Right kidney (tissue), 1 donor: Measurements from ENCODE around the gene CLEC16A.

Experiments used
- DNase-seq: peaks from one replicate; pipeline ENCODE4 v3.0.0-alpha.2; 2016

The CLEC16A gene

GRCh38 chr16:11020388-11020787 lies 76.0 kb downstream of the CLEC16A start:
- no peak for DNase-seq

- no peak for DNase-seq
Observed at GRCh38 chr16:11020792-11021551, 76.6 kb downstream of the CLEC16A start.

DNA sequence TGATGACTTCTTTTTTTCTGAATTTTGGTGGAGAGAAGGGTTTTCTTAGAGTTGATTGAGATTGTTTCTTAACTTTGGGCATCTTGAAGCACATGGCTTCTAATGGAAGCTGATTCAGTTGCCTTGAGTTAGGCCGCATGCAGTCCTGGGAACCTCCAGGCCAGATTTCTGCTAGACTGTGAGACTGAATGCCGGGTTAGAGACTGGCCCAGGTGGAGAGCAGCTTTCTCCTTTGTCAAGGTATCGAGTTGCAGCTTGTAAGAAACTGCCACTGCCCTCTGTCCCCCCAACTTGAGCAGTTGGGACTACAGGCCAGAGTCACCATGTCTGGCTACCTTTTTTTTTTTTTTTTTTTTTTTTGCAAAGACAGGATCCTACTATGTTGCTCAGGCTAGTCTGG lies 77.6 kb downstream of the CLEC16A start:
- no peak for DNase-seq

GRCh38 chr16:11023262-11024039 lies 79.1 kb downstream of the CLEC16A start:
- no peak for DNase-seq

- no peak for DNase-seq
Observed at GRCh38 chr16:11024333-11025053, 80.1 kb downstream of the CLEC16A start.

GRCh38 chr16:11025120-11025531 lies 80.8 kb downstream of the CLEC16A start:
- DNase-seq, result no peak

- no peak for DNase-seq
Observed at GRCh38 chr16:11029948-11030347, 85.6 kb downstream of the CLEC16A start.

GRCh38 chr16:11030990-11031510 lies 86.7 kb downstream of the CLEC16A start:
- DNase-seq, result no peak

DNA sequence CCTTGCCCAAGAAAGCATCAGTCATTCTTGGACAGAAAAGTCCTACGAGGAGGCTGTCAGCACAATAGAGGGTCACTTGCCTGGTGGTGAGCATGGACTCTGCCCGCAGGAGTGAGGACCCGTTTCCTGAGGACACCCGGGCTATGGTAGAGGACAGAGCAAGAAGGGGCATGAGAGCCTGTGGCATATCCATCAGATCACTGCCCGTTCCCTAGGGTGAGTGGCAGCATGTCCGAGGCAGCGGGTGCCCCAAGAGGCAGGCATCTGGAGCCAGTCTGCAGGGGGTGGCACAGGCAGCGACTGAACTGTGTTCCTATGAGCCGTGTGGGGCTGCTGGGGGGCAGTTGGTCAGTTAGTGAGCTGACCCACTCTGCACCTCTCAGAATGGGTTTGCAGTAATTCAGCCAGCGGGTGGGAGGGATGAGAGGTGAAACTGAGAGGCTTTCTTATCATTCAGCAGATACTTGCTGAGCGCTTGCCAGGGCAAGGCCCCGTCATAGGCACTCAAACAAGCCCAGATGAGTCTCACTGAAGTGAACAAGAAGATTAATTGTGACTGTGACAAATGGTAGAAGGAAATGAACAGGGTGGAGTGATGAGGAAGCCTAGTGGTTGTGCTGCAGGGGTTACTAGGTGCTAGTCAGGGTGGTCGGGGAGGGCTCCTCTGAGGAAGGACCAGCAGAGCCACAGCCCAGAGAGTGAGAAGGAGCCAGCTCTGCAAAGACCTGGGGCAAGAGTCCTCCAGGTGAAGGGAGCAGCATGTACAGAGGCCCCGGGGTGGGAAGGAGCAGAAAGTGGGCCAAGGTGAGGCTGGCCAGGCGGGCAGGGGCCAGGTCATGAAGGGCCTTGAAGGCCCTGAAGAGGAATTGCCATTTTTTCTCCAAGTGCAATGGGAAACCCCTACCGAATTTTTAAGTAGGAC lies 87.9 kb downstream of the CLEC16A start:
- no peak for DNase-seq

GRCh38 chr16:11032922-11033291 lies 88.5 kb downstream of the CLEC16A start:
- DNase-seq, result no peak

DNA sequence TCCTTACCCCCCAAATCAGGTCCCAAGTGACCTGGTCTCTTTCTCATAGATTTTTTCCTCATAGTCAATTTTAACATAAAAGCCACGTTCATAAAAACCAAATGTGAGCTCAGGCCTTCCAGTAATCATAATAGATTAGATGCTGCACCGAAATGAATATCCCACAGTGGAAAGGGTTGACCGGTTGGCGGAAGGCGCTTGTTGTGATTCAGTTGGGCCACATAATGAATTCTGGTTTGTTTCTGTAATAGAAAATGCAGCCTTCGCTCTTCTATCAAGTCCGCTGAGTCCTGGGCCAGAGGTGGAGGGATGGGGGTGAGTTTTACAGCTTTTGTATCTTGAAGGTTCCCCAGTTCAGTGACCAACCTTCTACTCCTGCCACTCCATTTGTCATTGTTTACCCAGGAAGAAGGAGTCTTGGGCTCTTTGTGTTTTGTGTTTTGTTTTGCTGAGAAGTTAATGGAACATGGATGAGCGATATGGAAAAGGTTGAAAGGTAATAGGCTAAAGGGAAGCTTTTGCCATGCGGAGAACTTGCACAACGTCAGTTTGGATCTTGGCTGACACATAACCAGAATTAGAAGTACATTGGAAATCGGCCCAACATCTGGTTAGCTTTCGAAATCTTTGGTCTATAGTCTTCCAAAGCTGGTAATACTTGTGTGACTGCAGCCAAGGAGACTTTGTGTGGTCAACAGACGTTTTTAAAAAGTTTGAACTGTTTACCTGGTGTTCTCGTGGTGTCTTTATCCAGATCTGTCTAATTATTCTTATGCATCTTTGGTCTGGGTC lies 89.5 kb downstream of the CLEC16A start:
- DNase-seq, result no peak

DNA sequence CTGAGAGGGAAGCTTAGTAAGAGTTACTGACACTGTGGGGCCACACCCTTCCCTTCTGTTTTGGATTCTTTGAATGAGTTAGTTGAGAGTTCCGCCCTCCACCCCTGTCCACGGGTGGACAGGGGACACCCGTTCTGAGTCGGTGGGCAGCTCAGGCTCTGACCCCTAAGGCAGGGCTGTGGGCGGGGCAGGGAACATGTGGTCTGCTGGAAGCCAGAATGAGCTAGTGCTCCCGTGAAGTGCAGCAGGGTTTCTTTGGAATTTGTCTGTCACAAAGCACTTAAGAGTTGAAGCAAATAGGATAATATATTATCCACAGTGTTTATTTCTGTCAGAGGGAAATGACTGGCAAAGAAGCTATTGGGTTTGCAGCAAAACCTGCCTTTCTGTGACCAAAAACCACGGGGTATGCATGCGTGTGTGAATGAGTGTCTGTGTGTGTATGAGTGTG lies 90.1 kb downstream of the CLEC16A start:
- no peak for DNase-seq

DNA sequence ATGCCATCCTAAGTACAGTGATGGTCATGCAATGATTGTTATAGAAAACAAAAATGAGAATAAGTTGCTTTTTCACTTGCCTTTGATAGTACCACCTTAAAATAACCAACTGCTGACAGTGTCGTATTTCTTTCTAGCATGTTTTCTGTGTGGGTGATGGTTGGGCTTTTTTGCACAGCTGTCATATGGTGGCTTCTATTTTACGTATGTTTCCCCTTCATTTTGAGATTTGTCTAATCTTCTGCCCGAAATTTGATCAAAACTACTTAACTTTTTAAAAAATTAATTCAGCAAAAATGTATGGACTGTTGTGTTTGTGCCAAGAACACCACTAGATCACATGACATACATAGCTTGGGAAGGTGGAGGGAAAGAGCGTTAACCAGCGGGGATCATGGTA lies 90.7 kb downstream of the CLEC16A start:
- no peak for DNase-seq

- no peak for DNase-seq
Observed at GRCh38 chr16:11036040-11036439, 91.7 kb downstream of the CLEC16A start.

DNA sequence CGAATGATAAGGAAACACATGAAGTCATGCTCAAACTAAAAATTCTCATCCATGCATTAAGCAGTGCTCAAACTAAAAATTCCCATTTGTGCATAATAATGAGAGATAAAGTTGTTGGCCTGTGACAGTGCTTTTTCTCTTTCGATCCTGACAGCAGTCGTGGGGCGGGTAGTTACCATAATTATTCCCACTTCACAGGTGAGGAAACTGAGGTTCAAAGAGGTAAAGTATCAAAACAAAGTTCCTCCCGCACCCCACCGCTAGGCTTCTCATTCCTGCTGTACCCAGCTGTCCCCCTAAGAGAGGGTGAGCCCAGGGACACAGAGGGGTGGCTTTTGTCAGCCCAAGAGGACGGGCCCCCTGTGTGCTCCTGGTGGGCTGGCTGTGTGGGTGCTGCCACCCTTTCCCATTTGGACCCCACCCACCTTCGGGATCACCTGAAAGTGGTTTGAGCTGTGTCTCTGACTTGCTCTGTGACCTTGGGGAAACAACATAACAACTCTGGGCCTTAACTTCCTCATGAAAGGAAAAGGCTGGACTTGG lies 92.6 kb downstream of the CLEC16A start:
- DNase-seq, result no peak

DNA sequence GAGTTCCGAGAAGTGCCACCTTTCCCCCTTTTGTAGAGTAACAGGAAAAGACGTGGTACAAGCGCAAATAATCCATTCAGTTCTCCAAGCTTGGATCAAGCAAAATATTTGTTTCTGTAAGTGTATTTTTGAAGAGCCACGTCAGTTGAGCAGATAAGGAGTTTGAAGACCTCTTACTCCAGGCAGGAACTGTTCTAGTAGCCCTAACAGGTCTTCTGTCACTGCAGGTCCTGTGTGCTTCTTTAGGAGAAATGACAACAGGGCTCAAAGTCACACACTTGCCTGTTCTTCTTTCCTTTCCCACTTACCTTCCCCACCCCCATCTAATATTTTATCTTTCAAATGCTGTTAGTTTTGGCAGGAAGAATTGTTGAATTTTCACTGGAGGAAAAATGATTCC lies 93.9 kb downstream of the CLEC16A start:
- no peak for DNase-seq

DNA sequence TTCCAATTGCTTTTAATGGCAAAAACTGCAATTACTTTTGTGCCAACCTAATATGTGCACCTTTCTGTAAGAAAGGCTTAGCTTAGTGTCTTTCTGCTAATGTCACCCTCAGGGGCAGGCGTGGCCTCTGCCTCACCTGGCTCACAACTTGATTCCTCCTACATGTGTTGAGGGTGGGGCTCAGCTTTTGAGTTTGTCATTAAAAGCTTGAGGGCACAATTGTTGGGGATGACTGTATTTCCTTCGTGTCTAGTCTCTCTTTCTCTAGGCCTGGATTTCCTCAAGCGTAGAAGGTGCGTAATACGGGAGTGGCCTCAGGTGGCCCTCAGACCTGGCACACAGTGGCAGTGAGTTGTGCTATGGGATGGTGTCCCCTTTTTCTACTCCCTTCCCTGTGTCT lies 94.4 kb downstream of the CLEC16A start:
- no peak for DNase-seq

- no peak for DNase-seq
Observed at GRCh38 chr16:11039726-11040125, 95.4 kb downstream of the CLEC16A start.

GRCh38 chr16:11042191-11042590 lies 97.8 kb downstream of the CLEC16A start:
- DNase-seq, result no peak

DNA sequence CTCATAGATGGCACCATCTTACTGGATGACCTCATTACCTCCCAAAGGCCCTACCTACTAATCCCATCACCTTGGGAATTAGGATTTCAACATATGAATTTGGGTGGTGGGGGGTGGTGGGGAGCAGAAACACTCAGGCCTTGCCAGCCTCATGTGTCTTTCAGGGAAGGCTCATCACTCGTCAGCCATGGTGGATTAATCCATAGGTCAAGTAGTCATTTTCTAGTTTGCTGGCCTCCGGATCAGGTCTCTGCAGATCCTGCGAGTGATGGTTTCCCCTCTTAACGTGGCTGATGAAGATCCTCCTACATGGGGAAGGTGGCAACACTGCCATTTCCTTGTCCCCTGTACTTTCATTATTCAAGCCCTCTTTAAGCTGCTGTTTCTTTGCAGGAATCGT lies 101.1 kb downstream of the CLEC16A start:
- DNase-seq, result no peak

DNA sequence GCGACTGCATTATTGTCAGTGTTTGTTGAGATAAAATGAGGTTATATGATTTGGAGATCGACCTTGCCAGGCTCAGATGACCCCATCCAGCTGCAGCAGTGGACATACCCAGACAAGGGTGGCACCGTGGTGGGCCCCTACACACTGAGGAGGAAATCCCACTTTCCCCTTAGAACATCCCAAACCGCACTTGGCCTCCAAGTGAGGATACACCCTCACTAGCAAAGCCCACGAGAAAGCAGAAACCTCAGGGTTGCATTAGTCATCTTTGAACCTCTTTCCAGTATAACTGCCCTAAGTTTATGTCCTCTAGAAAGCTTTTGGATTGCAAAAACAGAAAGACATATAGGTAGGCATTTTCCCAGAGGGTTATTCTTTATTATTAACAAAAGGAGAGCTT lies 101.5 kb downstream of the CLEC16A start:
- DNase-seq, result no peak
